NCI-H2227 treated with DMSO at 0.1 percent for 48 hours (cell line): Measurements from ENCODE around the gene NEDD9.
A peak's percentile ranks its signal among the peaks of the same experiment; 100 is the strongest.

ENCODE experiments used
- DNase-seq: peaks from one replicate; lab custom pipeline; 2025; lab: John Stamatoyannopoulos, UW

The NEDD9 gene

GRCh38 chr6:11262242-11262641 lies 29.8 kb upstream of the NEDD9 start:
- no peak for DNase-seq

GRCh38 chr6:11260249-11261038 lies 28.0 kb upstream of the NEDD9 start:
- no peak for DNase-seq

GRCh38 chr6:11258260-11259237 lies 26.1 kb upstream of the NEDD9 start:
- no peak for DNase-seq

- no peak for DNase-seq
These were observed 23.1 kb upstream of the NEDD9 start for GRCh38 chr6:11255610-11256009.

GRCh38 chr6:11253594-11253993 lies 21.1 kb upstream of the NEDD9 start:
- DNase-seq, result no peak

DNA sequence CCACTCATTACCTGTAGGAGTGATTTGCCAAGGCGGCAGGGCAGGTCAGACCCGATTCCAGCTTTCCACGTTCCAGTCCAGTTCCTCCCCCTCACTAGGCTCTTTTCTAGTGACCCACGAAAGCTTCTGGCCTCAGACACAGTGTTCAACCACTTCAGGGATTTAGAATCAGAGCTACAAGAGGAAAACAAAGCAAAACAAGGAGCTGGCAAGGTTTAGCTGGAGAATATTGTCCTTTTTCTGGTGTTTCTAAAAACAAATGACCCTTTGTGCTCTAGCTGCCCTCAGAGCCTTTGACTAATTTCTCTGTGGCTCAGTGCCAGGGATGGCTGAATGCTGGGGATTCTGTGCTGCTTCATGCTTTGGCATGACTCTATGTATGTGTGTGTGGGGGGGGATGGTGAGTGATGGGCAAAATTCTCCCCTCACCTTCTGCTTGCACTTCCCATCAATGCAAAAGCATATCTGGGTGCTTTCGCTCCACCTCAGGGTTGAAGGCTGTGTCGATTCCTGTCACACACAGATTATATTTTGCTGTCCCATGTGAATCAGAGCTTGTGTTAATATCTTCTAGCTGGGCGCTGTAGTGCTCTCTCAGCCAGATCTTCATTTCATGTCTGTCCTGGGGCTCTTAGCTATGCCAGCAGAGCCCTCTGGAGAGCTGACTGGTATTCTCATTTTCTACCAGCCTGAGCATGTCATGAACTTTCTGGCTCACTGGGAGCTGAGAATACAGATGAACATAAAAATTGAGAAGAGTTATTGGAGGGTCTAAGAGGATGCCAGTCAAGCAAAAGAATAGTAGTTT lies 19.3 kb upstream of the NEDD9 start:
- DNase-seq, result peak; percentile 22

DNA sequence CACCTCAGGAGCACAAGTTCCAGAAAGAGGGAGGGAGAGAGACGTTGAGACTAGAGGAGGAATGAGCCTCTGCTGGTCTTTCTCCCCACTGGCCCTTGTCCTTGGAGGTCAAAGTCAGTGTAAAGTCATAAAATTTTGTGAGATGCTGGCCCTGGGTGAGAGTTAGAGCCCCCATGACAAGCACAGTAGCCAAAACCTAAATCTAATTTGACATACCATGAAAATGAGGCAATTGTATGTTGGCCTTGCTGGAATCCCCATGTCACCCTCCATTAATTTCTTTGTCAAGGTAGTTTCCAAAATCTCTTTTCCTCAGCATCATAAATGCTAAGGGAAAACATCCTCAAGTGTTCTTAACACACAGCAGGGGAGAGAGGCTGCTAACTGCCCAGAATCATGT lies 17.6 kb upstream of the NEDD9 start:
- no peak for DNase-seq

- DNase-seq, result no peak
These were observed 16.7 kb upstream of the NEDD9 start for GRCh38 chr6:11248974-11249761.

DNA sequence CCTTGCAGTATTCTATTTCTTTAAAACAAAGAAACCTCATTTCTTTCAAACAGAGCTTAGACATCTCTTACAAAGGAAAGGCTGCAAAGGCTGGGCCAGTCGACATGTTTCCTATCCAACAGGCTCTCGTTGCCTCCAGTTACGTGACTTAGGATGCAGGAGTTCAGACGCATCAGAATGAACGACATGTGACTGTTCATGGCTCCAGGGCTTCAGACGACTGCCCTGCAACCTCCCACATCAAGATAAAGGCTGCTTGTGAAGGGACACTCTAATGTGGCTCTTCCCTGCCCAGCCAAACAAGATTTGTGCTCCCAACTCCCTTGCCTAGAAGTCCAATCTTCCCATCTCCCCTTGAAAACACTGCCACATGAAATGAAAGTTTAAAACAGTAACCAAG lies 14.3 kb upstream of the NEDD9 start:
- DNase-seq, result no peak

- DNase-seq, result no peak
These were observed 13.2 kb upstream of the NEDD9 start for GRCh38 chr6:11245381-11246256.

DNA sequence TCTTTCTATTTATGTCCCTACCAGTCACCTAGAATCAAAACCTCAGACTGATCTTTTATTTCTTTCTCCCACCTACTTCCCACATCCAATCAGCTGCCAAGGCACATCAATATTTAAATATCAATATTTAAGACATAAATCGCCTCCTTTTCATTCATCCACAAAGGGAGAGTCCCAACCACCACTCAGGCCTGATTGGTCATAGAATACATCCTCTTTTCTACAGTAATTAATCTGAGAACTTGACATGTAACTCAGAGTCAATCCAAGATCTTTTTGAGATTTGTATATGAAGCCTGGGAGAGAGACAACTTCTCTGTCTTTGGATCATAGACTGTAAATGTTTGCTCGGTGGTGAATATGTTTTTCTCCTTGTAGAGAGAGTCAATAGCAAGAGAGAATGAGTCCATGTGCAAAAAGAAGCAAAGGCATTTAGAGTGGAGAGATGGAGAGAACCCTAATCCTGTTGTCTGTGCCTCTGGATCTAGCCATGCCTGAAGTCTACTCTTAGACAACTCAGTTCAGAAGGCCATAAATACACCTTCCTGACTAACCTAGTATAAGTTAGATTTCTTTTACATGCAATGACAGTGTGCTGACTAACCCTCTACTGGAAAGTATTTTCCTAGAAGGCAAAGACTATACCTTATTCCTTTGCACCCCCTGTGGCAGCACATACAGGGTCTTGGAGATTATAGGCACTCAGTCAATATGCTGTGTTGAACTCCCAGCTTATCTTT lies 12.1 kb upstream of the NEDD9 start:
- no peak for DNase-seq

DNA sequence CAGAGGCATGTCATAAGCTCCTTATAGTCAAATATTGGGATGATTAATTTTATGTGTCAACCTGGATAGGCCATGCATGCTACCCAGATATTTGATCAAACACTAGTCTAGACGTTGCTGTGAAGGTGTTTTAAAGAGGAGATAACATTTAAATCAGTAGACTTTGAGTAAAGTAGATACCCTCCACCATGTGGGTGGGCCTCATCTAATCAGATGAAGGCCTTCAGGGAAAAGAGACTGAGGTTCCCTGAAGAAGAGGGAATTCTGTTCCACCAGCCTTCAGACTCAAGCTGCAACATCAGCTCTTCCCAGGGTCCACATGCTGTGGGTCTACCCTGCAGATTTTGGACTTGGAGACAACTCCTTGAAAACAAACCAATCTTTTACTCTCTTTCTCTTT lies 11.4 kb upstream of the NEDD9 start:
- DNase-seq, result no peak

- no peak for DNase-seq
These were observed 10.2 kb upstream of the NEDD9 start for GRCh38 chr6:11242711-11243110.

- no peak for DNase-seq
These were observed 9.3 kb upstream of the NEDD9 start for GRCh38 chr6:11241793-11242201.

DNA sequence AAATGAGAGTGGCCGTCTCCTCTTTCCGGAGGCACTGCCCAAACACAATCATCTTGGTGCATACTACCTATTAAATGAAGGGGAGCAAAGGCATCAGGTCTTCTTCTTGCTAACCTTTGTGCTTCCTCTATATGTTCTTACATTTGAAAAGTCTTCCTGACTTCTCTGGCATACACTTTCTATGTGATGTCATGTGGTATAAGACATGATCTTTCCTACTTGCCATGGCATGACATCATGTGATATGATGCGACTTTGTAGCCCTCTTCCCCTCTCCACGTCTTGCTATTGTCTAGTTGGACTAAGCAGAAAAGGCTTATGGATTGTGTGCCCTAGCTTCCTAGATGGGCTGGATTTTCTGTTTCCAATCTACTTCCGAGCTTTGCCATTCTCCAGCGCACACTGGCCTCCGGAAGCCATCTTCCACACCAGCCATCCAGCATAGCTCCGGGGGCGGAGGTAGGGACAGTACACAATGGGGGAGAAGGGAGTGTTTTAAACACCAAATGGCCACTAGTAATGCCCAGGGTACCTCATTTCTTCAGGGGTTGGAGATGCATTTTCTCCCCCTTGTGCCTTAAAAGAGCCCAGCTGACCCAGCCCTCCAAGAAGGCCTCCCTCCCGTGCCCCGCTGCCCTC lies 8.8 kb upstream of the NEDD9 start:
- no peak for DNase-seq

GRCh38 chr6:11237956-11238355 lies 5.5 kb upstream of the NEDD9 start:
- no peak for DNase-seq

DNA sequence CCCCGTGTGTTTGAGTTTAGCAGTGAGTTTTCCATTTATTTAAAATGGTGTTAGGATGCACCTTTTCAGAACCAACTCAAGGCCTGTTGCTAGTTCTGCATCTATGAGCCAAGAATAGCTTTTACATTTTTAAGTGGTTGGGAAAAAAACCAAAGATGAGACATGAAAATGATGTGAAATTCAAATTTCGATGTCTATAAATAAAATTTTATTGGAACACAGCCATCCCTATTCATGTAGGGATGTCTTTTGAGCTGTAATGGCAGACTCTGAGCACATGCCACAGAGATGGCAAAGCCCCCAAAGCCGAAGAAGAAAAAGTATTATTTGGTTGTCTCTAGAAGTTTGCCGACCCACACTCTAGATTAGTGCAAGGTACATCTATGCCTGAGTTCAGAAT lies 5.0 kb upstream of the NEDD9 start:
- DNase-seq, result no peak

DNA sequence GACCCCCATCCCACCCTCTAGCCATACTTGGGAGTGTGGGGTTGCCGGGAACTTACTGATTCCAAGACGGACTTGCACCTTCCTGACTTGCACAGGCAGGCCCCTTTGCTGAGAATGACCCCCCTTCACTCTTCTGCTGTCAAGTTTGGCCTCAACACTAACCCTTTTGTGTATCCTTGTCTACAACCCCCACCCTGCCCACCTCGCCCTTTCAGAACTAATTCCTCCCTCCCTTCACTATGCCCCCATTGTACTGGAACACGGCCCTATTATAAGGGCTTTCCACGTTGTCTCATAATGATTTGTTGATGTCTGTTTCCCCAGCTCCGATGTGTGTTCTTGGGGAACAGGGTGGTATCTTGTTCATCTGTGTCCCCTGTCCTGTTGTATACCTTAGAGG lies 4.4 kb upstream of the NEDD9 start:
- DNase-seq, result no peak

- peak; percentile 18 for DNase-seq
These were observed 3.7 kb upstream of the NEDD9 start for GRCh38 chr6:11236076-11236750.
